Aorta (tissue), 5 donors: ENCODE results near the gene UGT1A9. TPM values are rescaled to one million over a fixed set of nuclear protein-coding genes. Genes with fewer than 3 reads are reported as not detected.

Source experiments
- ATAC-seq: fragments of 200-7000 bp; cut with Tn5 transposase; one replicate; pipeline ENCODE4 v1.9.1; 2022; ENCODE audit warnings: moderate library complexity; ENCODE audit not compliant: low FRiP score
- DNase-seq, 2 donors: peaks; one replicate each; pipeline ENCODE4 v3.0.0-alpha.2; 2020
- H3K27ac ChIP-seq, 2 donors: one replicate each; pipeline ENCODE4 v1.5.1; 2013; ENCODE audit warnings: low read length in 2 of 2, mild to moderate bottlenecking in 2 of 2, moderate library complexity in 2 of 2, control low read depth in 1 of 2, inconsistent platforms in 1 of 2, low read depth in 1 of 2
- H3K27me3 ChIP-seq, 2 donors: one replicate each; pipeline ENCODE4 v1.6.1; 2013; ENCODE audit warnings: control low read depth in 1 of 2, low read length in 1 of 2, mild to moderate bottlenecking in 1 of 2, moderate library complexity in 1 of 2; ENCODE audit not compliant: insufficient read depth in 2 of 2, control insufficient read depth in 1 of 2
- H3K36me3 ChIP-seq, 2 donors: one replicate each; pipeline ENCODE4 v1.6.1; 2013; ENCODE audit warnings: control low read depth in 1 of 2, low read length in 1 of 2, mild to moderate bottlenecking in 1 of 2; ENCODE audit not compliant: insufficient read depth in 2 of 2, control insufficient read depth in 1 of 2
- H3K4me1 ChIP-seq, 2 donors: one replicate each; pipeline ENCODE4 v1.6.1; 2013; ENCODE audit warnings: low read length in 2 of 2, control low read depth in 1 of 2, mild to moderate bottlenecking in 1 of 2, moderate library complexity in 1 of 2; ENCODE audit not compliant: insufficient read depth in 2 of 2, control insufficient read depth in 1 of 2
- H3K4me3 ChIP-seq, 2 donors: one replicate each; pipeline ENCODE4 v1.5.1; 2013; ENCODE audit warnings: low read length in 2 of 2, control low read depth in 1 of 2, mild to moderate bottlenecking in 1 of 2
- H3K9me3 ChIP-seq: one replicate; pipeline ENCODE4 v1.6.1; 2013; ENCODE audit warnings: mild to moderate bottlenecking, low read length; ENCODE audit not compliant: control insufficient read depth
- WGBS, 2 donors: extraction: QIAGEN DNeasy Blood & Tissue Kit; methylation state at CpG; one replicate each; pipeline ENCODE4 v1.1.7; 2013; 5-methylcytosine and 5-hydroxymethylcytosine counted together
- intact Hi-C, 2 donors: fragments of 100-400 bp; cut with DNase I; formaldehyde crosslinking; loops; one replicate each; pipeline versions ENCODE4 v1.14.2 to v1.15.0; 2022
- polyA plus RNA-seq, 2 donors: library from polyadenylated mRNA; stranded (reverse); fragments of 200-250 nt; gene quantifications; one replicate each; pipeline ENCODE4 v1.2.3, GENCODE V29; 2013
- total RNA-seq, 2 donors: library from RNA; stranded (reverse); fragmentation: NEBNext Ultra II Directional; extraction: Animal tissue kit (Norgen Biotek cat#: 25700); gene quantifications; one replicate each; pipeline ENCODE4 v1.2.1, GENCODE V29; 2021
- donor health status: healthy with polysubstance abuse.
- donor health status: Bipolar disorder and iron deficiency.
- donor health status: DM: no; HTN: no; CAD: no.
- donor health status: DM: no; HTN: no; CAD: no.
- donor health status: DM: yes; HTN: yes; CAD: no.

UGT1A9 gene
- total and polyA plus RNA-seq, 4 donors = not detected

DNA sequence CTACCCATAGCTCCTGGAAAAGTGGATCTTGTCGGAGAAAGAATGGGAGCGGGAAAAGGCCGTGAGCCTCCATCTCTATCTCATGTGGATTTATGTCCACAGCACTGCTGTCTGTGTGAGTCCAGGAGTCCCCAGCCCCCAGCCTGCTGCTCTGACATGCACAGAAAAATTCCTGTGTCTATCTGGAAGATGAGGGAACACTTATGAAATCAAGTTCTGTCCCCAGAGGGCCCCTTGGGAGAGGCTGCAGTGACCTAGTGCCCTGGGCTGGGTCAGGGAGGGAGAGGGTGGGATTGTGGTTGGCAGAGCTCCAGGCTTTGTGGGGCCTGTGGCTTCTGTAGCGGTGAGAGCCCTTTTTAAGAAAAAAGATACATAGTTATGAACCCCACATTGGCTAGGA, 145.1 kb downstream of the UGT1A9 start:
- H3K9me3 ChIP-seq = no peaks in the 10 kb centered on the region
- H3K4me3 ChIP-seq = no peak overlapping the region
- no peaks in the 10 kb centered on the region for H3K27me3 ChIP-seq
- intact Hi-C loops = no loop called here
- peak; percentile 21 to 34 for DNase-seq
- no peaks in the 10 kb centered on the region for H3K36me3 ChIP-seq
- ATAC-seq = no peak
- no peaks in the 10 kb centered on the region for H3K4me1 ChIP-seq
- no peak overlapping the region for H3K27ac ChIP-seq
- WGBS, 2 donors = 80 to 88% methylated on average over 4 of the region's 4 CpGs

- Histone ChIP-seq H3K4me1 (no peaks in the 10 kb centered on the region), H3K27me3 (no peaks in the 10 kb centered on the region), H3K9me3 (no peaks in the 10 kb centered on the region), H3K27ac (no peak overlapping the region), H3K36me3 (no peaks in the 10 kb centered on the region), H3K4me3 (no peak overlapping the region)
- WGBS, 2 donors = 81 to 90% methylated on average over 3 of the region's 3 CpGs
- peak; percentile 19 to 51 for DNase-seq
- peak; percentile 8 for ATAC-seq
- intact Hi-C loops = no loop called here
Observed at GRCh38 chr2:233817361-233817911, 145.7 kb downstream of the UGT1A9 start.

GRCh38 chr2:233817995-233818638, 146.4 kb downstream of the UGT1A9 start:
- ATAC-seq (no peak), DNase-seq (peak; percentile 36 to 56)

DNA sequence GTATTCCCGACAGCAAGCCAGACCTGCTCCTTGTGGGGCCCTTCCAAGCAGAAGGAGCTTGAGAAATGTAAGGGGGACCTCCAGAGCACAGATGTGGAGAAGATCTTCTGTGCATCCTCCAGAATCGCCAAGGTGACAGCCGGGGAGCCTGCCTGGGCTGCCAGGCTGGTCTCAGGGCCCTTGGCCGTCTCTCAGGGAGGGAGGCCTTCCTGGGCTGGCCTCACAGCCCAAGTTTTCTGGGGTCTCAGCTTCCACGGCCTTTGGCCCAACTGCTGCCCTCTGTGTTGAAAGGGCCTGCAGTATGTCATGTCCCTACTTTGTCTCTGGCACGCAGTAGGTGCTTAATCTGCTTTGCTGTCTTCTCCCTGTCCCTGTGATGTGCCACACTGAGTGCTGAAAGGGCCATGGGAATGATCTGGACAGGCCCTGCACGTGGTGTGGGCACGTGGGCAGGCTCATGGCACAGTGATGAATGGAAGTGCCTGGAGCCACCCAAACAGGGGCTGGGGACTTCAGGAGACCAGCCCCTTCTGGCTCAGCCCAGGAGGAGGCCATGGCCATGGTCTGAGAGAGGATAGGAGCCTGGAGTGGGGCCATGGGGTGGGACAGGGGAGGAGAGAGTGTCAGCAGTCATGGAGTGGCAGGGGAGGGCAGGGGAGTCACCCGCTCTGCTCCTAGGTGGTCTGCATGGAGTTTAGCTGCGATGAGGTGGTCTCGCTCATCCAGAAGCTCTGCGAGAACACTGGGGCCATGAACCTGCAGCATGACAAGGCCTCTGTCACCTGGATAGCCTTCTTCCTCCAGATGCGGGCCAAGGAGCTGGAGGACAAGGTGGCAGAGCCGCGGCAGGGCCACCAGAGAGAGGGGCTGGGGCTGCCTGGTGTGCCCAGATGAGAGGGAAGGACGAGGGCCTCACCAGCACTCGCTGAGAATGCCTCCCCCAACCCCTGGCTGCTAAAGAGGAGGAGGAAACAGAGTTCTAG, 147.2 kb downstream of the UGT1A9 start:
- Histone ChIP-seq H3K9me3 (no peaks in the 10 kb centered on the region), H3K4me3 (no peak overlapping the region), H3K4me1 (no peaks in the 10 kb centered on the region), H3K27me3 (no peaks in the 10 kb centered on the region), H3K27ac (no peak overlapping the region), H3K36me3 (no peaks in the 10 kb centered on the region)
- intact Hi-C loops = no loop called here
- WGBS, 2 donors = 75 to 79% methylated on average over 17 of the region's 17 CpGs
- DNase-seq (peak; percentile 27 to 59), ATAC-seq (no peak)

More at GRCh38 chr2:233817995-233818638, 146.4 kb downstream of the UGT1A9 start:
- H3K4me1 ChIP-seq = no peaks in the 10 kb centered on the region
- WGBS, 2 donors = 94 to 95% methylated on average over 11 of the region's 11 CpGs
- H3K4me3 ChIP-seq = no peak overlapping the region
- H3K27ac ChIP-seq = no peak overlapping the region
- H3K27me3 ChIP-seq = no peaks in the 10 kb centered on the region
- no peaks in the 10 kb centered on the region for H3K9me3 ChIP-seq
- intact Hi-C loops = no loop called here
- H3K36me3 ChIP-seq = no peaks in the 10 kb centered on the region

DNA sequence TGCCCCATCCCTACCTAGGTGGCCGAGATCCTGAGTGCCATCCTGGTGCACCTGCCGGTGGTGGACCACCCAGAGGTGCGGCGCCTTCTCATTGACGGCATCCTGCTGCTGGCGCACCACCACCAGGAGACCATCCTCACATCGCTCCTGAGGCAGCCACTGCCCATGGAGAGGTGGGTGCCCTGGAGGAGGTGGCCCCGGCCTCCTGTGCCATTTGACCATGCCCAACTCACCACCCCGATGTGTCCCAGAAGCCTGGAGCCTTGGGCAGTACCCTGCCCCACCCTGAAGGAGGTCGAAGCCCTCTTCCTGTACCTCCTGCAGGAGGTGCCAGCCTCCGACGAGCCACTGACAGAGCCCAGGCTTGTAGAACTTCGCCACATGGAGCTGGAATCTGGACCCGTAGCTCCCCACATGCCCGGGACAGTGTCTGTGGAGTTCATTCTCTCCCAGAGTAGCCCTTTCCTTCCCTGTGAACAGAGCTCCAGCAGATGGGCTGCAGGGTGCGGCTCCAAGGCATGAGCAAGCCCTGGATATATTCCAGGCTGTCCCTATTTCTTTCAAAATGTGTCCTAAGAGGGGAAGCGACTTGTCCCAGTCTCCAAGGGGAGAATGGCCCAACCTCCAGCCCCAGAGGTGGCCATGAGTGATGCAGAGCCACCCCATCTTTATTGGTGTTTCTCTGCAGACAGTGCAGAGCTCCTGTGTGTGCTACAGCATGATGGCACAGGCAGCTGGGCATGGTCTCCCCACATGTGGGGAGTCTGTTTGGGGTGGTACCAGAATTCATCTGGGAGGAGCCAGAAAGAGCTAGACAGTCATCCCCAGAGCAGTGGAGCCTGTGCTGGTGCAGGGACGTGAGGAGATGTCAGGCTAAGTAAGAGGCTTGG, 148.4 kb downstream of the UGT1A9 start:
- ATAC-seq = no peak
- Histone ChIP-seq H3K27me3 (no peaks in the 10 kb centered on the region), H3K9me3 (no peaks in the 10 kb centered on the region), H3K4me3 (no peak overlapping the region), H3K27ac (no peak overlapping the region), H3K4me1 (no peaks in the 10 kb centered on the region), H3K36me3 (no peaks in the 10 kb centered on the region)
- 85 to 87% methylated on average over 18 of the region's 18 CpGs for WGBS, 2 donors
- peak; percentile 34 to 52 for DNase-seq
- intact Hi-C loops = no loop called here

DNA sequence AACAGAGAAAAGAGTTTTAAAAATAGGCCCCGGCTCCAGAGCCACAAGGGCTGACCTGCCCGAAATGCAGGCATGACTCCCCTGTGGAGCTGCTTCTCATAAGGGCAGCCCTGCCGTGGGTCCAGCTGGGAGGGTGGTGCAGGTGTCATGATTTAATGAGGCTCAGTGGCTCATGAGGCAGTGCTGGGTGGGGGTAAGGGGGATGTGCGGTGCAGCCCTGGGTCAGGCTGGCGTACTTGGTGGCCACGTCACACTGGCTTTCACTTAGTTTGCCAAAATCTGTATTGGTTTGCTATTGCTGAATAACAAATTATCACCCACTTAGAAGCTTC, 149.0 kb downstream of the UGT1A9 start:
- Histone ChIP-seq H3K27me3 (no peaks in the 10 kb centered on the region), H3K4me1 (no peaks in the 10 kb centered on the region), H3K9me3 (no peaks in the 10 kb centered on the region), H3K4me3 (no peak overlapping the region), H3K27ac (no peak overlapping the region), H3K36me3 (no peaks in the 10 kb centered on the region)
- intact Hi-C loops = no loop called here
- ATAC-seq (no peak), DNase-seq (peak in 1 of 2 donors; percentile 29)
- WGBS, 2 donors = 80 to 83% methylated on average over 6 of the region's 6 CpGs

GRCh38 chr2:233821196-233821595, 149.5 kb downstream of the UGT1A9 start:
- WGBS, 2 donors = 88 to 94% methylated on average over 3 of the region's 3 CpGs
- Histone ChIP-seq H3K27me3 (no peaks in the 10 kb centered on the region), H3K9me3 (no peaks in the 10 kb centered on the region), H3K4me3 (no peak overlapping the region), H3K27ac (no peak overlapping the region), H3K36me3 (no peaks in the 10 kb centered on the region), H3K4me1 (no peaks in the 10 kb centered on the region)
- DNase-seq (peak in 1 of 2 donors; percentile 19), ATAC-seq (no peak)
- intact Hi-C loops = no loop called here

GRCh38 chr2:233821709-233822100, 150.0 kb downstream of the UGT1A9 start:
- H3K36me3 ChIP-seq = no peaks in the 10 kb centered on the region
- ATAC-seq (no peak), DNase-seq (no peak)
- H3K27me3 ChIP-seq = no peaks in the 10 kb centered on the region
- H3K27ac ChIP-seq = no peak overlapping the region
- intact Hi-C loops = no loop called here
- 90 to 92% methylated on average over 8 of the region's 8 CpGs for WGBS, 2 donors
- H3K4me1 ChIP-seq = no peaks in the 10 kb centered on the region
- H3K9me3 ChIP-seq = no peaks in the 10 kb centered on the region
- H3K4me3 ChIP-seq = no peak overlapping the region
